GM19043 (cell line): ENCODE data around the gene MORN5.
"Not testable (repeated sequence)": the region's sequence is repeated elsewhere in the genome, so short reads cannot be mapped to it uniquely, and the experiment has no call there.

Source experiments
- ATAC-seq: cut with Tn5 transposase; IDR thresholded peaks from one replicate; pipeline ENCODE4 v1.9.1; 2021; ENCODE audit warnings: low read depth; ENCODE audit not compliant: unreplicated experiment

The MORN5 gene

GRCh38 chr9:122159026-122159924 lies at the start of gene MORN5, which contains the start of gene NDUFA8:
Gene MORN5, plus strand, starts transcription at chr9:122159908. Its CDS starts 65 bp downstream, at chr9:122159973.
Gene NDUFA8, minus strand, starts transcription at chr9:122159779. Its CDS starts 102 bp downstream, at chr9:122159677.
- peak; percentile 96 for ATAC-seq

GRCh38 chr9:122110100-122110833 lies 49.4 kb upstream of the MORN5 start:
- ATAC-seq = no peak

GRCh38 chr9:122111413-122112085 lies 48.2 kb upstream of the MORN5 start:
- no peak for ATAC-seq

GRCh38 chr9:122112238-122112637 lies 47.5 kb upstream of the MORN5 start:
- no peak for ATAC-seq

- no peak for ATAC-seq
Measured at GRCh38 chr9:122113574-122113973, 46.1 kb upstream of the MORN5 start.

GRCh38 chr9:122115176-122116035 lies 44.3 kb upstream of the MORN5 start:
- no peak for ATAC-seq

- ATAC-seq = no peak
Measured at GRCh38 chr9:122116040-122116439, 43.7 kb upstream of the MORN5 start.

- no peak for ATAC-seq
Measured at GRCh38 chr9:122116448-122117173, 43.1 kb upstream of the MORN5 start.

GRCh38 chr9:122117241-122117640 lies 42.5 kb upstream of the MORN5 start:
- not testable (repeated sequence) for ATAC-seq

- no peak for ATAC-seq
Measured at GRCh38 chr9:122118343-122119165, 41.2 kb upstream of the MORN5 start.

GRCh38 chr9:122119166-122119521 lies 40.6 kb upstream of the MORN5 start:
- ATAC-seq = no peak

- no peak for ATAC-seq
Measured at GRCh38 chr9:122119721-122120120, 40.0 kb upstream of the MORN5 start.

GRCh38 chr9:122120316-122121071 lies 39.2 kb upstream of the MORN5 start:
- no peak for ATAC-seq

- no peak for ATAC-seq
Measured at GRCh38 chr9:122121391-122121790, 38.3 kb upstream of the MORN5 start.

- ATAC-seq = no peak
Measured at GRCh38 chr9:122121931-122122330, 37.8 kb upstream of the MORN5 start.

- no peak for ATAC-seq
Measured at GRCh38 chr9:122122468-122122867, 37.2 kb upstream of the MORN5 start.

GRCh38 chr9:122122903-122123632 lies 36.6 kb upstream of the MORN5 start:
- no peak for ATAC-seq
